SK-N-SH (cell line): ENCODE measurements around the gene CCDC195. TPM values are rescaled to one million over a fixed set of nuclear protein-coding genes. Genes with fewer than 3 reads are reported as not detected.

Experiments
- CTCF ChIA-PET: fragments of 300-600, 350-600 bp; formaldehyde crosslinking; extraction: SDS; loops from one replicate; lab custom pipeline; 2021; lab: Yijun Ruan, JAX
- POLR2A ChIA-PET: fragments of 350-600 bp; sonication (Branson Sonifier 250); formaldehyde crosslinking; extraction: SDS; loops from one replicate; lab custom pipeline; 2020; ENCODE audit warnings: antibody characterized with exemption, inconsistent platforms; lab: Yijun Ruan, JAX
- DNase-seq: peaks from one replicate; pipeline ENCODE4 v3.0.0; 2012
- H2AFZ ChIP-seq: fragments of 200-600 bp; sonication (generic); 2 replicates; pipeline ENCODE4 v1.8.1; 2016; ENCODE audit warnings: antibody characterized with exemption, mild to moderate bottlenecking, low read depth
- H3F3A ChIP-seq: fragments of 200-600 bp; sonication (generic); replicated peaks from 2 replicates; pipeline ENCODE3; 2016; ENCODE audit warnings: antibody characterized with exemption, mild to moderate bottlenecking; ENCODE audit not compliant: insufficient read depth
- H3K27ac ChIP-seq, 2 experiments: fragments of 200-500 bp in 1 of 2; fragments of 200-600 bp in 1 of 2; sonication (Bioruptor generic) in 1 of 2; sonication (generic), shearing (Covaris generic) in 1 of 2; 2 replicates each; pipeline versions ENCODE4 v1.5.1 to v1.6.1; 2014 to 2016; ENCODE audit warnings: low read depth in 2 of 2, inconsistent platforms in 1 of 2, low read length in 1 of 2, mild to moderate bottlenecking in 1 of 2, mixed read lengths in 1 of 2
- H3K27me3 ChIP-seq: fragments of 200-600 bp; sonication (generic), shearing (Covaris generic); 2 replicates; pipeline ENCODE4 v1.6.1; 2016; ENCODE audit warnings: mixed run types; ENCODE audit not compliant: insufficient read depth
- H3K36me3 ChIP-seq, 2 experiments: fragments of 200-500 bp in 1 of 2; fragments of 200-600 bp in 1 of 2; sonication (Bioruptor generic) in 1 of 2; sonication (generic) in 1 of 2; replicated peaks in 1 of 2; 2 replicates each; pipeline versions ENCODE3 to v1.5.1; 2014 to 2016; ENCODE audit warnings: low read length in 1 of 2, mild to moderate bottlenecking in 1 of 2; ENCODE audit not compliant: insufficient read depth in 2 of 2, control insufficient read depth in 1 of 2
- H3K4me1 ChIP-seq, 2 experiments: fragments of 200-500 bp in 1 of 2; fragments of 200-600 bp in 1 of 2; sonication (Bioruptor generic) in 1 of 2; sonication (generic), shearing (Covaris generic) in 1 of 2; 2 replicates each; pipeline versions ENCODE4 v1.5.1 to v1.6.1; 2014 to 2016; ENCODE audit warnings: low read depth in 1 of 2, low read length in 1 of 2, mixed run types in 1 of 2; ENCODE audit not compliant: insufficient read depth in 2 of 2, control insufficient read depth in 1 of 2
- H3K4me2 ChIP-seq: fragments of 200-600 bp; sonication (generic), shearing (Covaris generic); 2 replicates; pipeline ENCODE4 v1.6.1; 2017; ENCODE audit warnings: mixed run types
- H3K4me3 ChIP-seq, 2 experiments: fragments of 200-500 bp in 1 of 2; fragments of 200-600 bp in 1 of 2; sonication (Bioruptor generic) in 1 of 2; sonication (generic), shearing (Covaris generic) in 1 of 2; 2 replicates each; pipeline versions ENCODE4 v1.5.1 to v1.8.1; 2014 to 2016; ENCODE audit warnings: low read depth in 2 of 2, inconsistent platforms in 1 of 2, low read length in 1 of 2, mild to moderate bottlenecking in 1 of 2, mixed read lengths in 1 of 2, moderate library complexity in 1 of 2
- H3K79me2 ChIP-seq: fragments of 200-600 bp; sonication (generic); 2 replicates; pipeline ENCODE4 v1.8.1; 2017; ENCODE audit warnings: mild to moderate bottlenecking; ENCODE audit not compliant: insufficient read depth
- H3K9ac ChIP-seq: fragments of 200-600 bp; sonication (generic); 2 replicates; pipeline ENCODE4 v1.6.1; 2017; ENCODE audit warnings: mixed run types
- H3K9me2 ChIP-seq: fragments of 200-600 bp; sonication (generic); 2 replicates; pipeline ENCODE4 v1.6.1; 2017; ENCODE audit warnings: mixed run types
- H3K9me3 ChIP-seq: fragments of 200-600 bp; sonication (generic); 2 replicates; pipeline ENCODE4 v1.6.1; 2017; ENCODE audit warnings: mixed run types, mild to moderate bottlenecking, moderate library complexity
- H4K20me1 ChIP-seq: fragments of 200-600 bp; sonication (generic); 2 replicates; pipeline ENCODE4 v1.6.1; 2017; ENCODE audit warnings: mild to moderate bottlenecking, mixed run types; ENCODE audit not compliant: insufficient read depth
- CHD2 ChIP-seq: fragments of 150-350 bp; IDR thresholded peaks from 2 replicates; pipeline ENCODE4 v1.6.1; 2018; ENCODE audit warnings: low read length; ENCODE audit not compliant: partially characterized antibody
- EP300 ChIP-seq, 2 experiments: IDR thresholded peaks; 2 replicates each; pipeline versions ENCODE4 v1.4.0 to v1.6.1; 2012; ENCODE audit warnings: borderline replicate concordance in 1 of 2, low read depth in 1 of 2, low read length in 1 of 2
- EZH2phosphoT487 ChIP-seq: fragments of 200-600 bp; sonication (generic); IDR thresholded peaks from 2 replicates; pipeline ENCODE4 v1.6.1; 2017; ENCODE audit warnings: low read depth, mixed run types, mild to moderate bottlenecking, antibody characterized with exemption, moderate library complexity, borderline replicate concordance
- FOXJ3 ChIP-seq: sonication (generic); formaldehyde crosslinking; IDR thresholded peaks from 2 replicates; pipeline ENCODE4 v1.5.1; 2020; ENCODE audit warnings: mild to moderate bottlenecking, missing genetic modification reagents
- FOXM1 ChIP-seq: IDR thresholded peaks from 2 replicates; pipeline ENCODE4 v1.4.0; 2012; ENCODE audit warnings: low read depth, mild to moderate bottlenecking
- GABPA ChIP-seq: IDR thresholded peaks from 2 replicates; pipeline ENCODE4 v1.4.0; 2012; ENCODE audit warnings: low read depth, mild to moderate bottlenecking
- GATA2 ChIP-seq: sonication (generic); formaldehyde crosslinking; IDR thresholded peaks from 2 replicates; pipeline ENCODE4 v1.5.0; 2020; ENCODE audit warnings: mild to moderate bottlenecking, missing genetic modification reagents
- JUND ChIP-seq: IDR thresholded peaks from 2 replicates; pipeline ENCODE4 v1.4.0; 2012
- MXI1 ChIP-seq: IDR thresholded peaks from 2 replicates; pipeline ENCODE4 v1.6.1; 2012; ENCODE audit warnings: mild to moderate bottlenecking, low read depth, low read length, improper control_type of control experiment
- NRF1 ChIP-seq: IDR thresholded peaks from 2 replicates; pipeline ENCODE4 v1.6.1; 2012; ENCODE audit warnings: low read depth, mild to moderate bottlenecking, low read length
- POLR2AphosphoS5 ChIP-seq: IDR thresholded peaks from 2 replicates; pipeline ENCODE4 v1.6.1; 2012; ENCODE audit warnings: low read depth, low read length
- RCOR1 ChIP-seq: fragments of 150-350 bp; IDR thresholded peaks from 2 replicates; pipeline ENCODE4 v1.6.1; 2017; ENCODE audit warnings: antibody characterized with exemption, low read length
- RFX5 ChIP-seq: IDR thresholded peaks from 2 replicates; pipeline ENCODE4 v1.6.1; 2012; ENCODE audit warnings: mild to moderate bottlenecking, improper control_type of control experiment, low read length
- WGBS: methylation state at CpG from one replicate; pipeline ENCODE4 v1.1.6; 2017; ENCODE audit warnings: low lambda C conversion rate; 5-methylcytosine and 5-hydroxymethylcytosine counted together
- polyA plus RNA-seq, 3 experiments: library from polyadenylated mRNA; depleted of rRNA; stranded (reverse); fragments of >200 nt; gene quantifications; 2 replicates each; pipeline ENCODE4 v1.2.3, GENCODE V29; 2012
- TF ChIP-seq, protein P1 (sequence below): IDR thresholded peaks from 2 replicates; pipeline ENCODE4 v1.4.0; 2012; ENCODE audit warnings: low read depth, borderline replicate concordance
- TF ChIP-seq, protein P2 (sequence below): IDR thresholded peaks from 2 replicates; pipeline ENCODE4; 2012
- TF ChIP-seq, protein P3 (sequence below): IDR thresholded peaks from 2 replicates; pipeline ENCODE4 v1.4.0; 2012; ENCODE audit warnings: low read depth
- TF ChIP-seq, protein P4 (sequence below): fragments of 150-350 bp; IDR thresholded peaks from 2 replicates; pipeline ENCODE4 v1.6.1; 2017; ENCODE audit warnings: antibody characterized with exemption, low read length, low read depth, borderline replicate concordance
- TF ChIP-seq, protein P5 (sequence below): IDR thresholded peaks from 2 replicates; pipeline ENCODE4 v1.4.0; 2012; ENCODE audit warnings: low read depth, borderline replicate concordance

The CCDC195 gene
- polyA plus RNA-seq, 1 of the 3 experiments (the other 2 are of a cell fraction) = not detected

DNA sequence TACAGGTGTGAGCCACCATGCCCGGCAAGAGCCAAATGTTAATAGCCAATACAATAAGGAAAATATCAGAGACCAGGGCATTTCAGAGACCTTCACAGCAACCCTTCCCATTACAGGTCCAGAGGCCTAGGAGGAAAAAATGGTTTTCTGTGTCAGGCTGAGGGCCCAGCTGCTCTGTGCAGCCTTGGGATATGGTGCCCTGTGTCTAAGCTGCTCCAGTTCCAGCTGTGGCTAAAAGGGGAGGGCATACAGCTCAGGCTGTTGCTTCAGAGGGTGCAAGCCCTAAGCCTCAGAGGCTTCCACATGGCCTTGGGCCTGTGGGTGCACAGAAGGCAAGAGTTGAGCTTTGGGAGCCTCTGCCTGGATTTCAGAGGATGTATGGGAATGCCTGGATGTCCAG lies 20.1 kb upstream of the CCDC195 start (continued):
- TF ChIP-seq GATA2 = no peak
- TF ChIP-seq EP300 (IDR thresholded peaks at IDR 0.05; ENCODE audit: borderline replicate concordance in 1 of 2, low read depth in 1 of 2, low read length in 1 of 2) = no peak
- TF ChIP-seq, protein P1, sequence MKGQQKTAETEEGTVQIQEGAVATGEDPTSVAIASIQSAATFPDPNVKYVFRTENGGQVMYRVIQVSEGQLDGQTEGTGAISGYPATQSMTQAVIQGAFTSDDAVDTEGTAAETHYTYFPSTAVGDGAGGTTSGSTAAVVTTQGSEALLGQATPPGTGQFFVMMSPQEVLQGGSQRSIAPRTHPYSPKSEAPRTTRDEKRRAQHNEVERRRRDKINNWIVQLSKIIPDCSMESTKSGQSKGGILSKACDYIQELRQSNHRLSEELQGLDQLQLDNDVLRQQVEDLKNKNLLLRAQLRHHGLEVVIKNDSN = no peak
- TF ChIP-seq, all 33 proteins: peak for 0

DNA sequence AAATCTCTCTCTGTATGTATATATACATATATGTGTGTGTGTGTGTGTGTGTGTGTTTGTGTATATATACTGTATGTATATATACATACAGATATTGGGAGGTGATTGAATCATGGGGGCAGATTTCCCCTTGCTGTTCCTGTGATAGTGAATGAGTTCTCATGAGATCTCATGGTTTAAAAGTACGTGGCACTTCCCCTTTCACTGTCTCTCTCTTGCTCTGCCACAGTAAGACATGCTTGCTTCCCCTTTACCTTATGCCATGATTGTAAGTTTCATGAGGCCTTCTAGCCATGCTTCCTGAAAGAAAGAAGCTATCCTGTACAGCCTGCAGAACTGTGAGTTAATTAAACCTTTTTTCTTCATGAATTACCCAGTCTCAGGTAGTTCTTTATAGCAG lies 18.8 kb upstream of the CCDC195 start:
- DNase-seq = no peak
- no peak overlapping the region for H3K27ac ChIP-seq
- POLR2A ChIA-PET = no interaction called here
- no peaks in the 10 kb centered on the region for H3K27me3 ChIP-seq
- H4K20me1 ChIP-seq = no peaks in the 10 kb centered on the region
- H3K4me3 ChIP-seq = no peak overlapping the region
- 17% methylated on average over 1 of the region's 1 CpG for WGBS
- H3K9me3 ChIP-seq = no peaks in the 10 kb centered on the region
- H3K4me1 ChIP-seq = no peaks in the 10 kb centered on the region
- H2AFZ ChIP-seq = no peak overlapping the region
- no peak overlapping the region for H3K9ac ChIP-seq
- CTCF ChIA-PET = no interaction called here
- H3K4me2 ChIP-seq = no peak overlapping the region
- no peaks in the 10 kb centered on the region for H3K79me2 ChIP-seq
- no peaks in the 10 kb centered on the region for H3F3A ChIP-seq
- TF ChIP-seq RCOR1 = no peak
- no peak for TF ChIP-seq GATA2
- no peaks in the 10 kb centered on the region for H3K36me3 ChIP-seq
- no peaks in the 10 kb centered on the region for H3K9me2 ChIP-seq

DNA sequence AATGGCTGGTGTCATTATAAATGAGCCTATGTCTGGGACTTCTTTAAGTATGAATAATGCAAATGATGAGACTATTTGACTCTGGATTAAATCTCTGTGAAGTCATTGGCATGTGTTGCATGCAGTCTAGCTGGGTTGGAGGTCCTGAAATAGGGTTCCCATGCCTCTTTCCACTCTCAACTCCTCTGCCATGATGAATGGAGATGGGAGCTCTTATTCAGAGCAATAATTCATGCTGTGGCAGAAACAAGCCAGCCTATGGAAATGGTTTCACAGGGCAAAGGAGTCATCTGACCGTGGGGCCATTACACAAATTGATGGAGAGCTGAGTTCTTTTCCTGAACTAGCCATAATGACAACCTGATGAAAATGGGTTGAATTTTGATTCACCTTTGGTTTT lies 15.5 kb upstream of the CCDC195 start:
- Histone ChIP-seq H3K9me2 (no peaks in the 10 kb centered on the region), H3K36me3 (no peaks in the 10 kb centered on the region), H3K4me1 (no peaks in the 10 kb centered on the region), H3K9ac (no peak overlapping the region), H3F3A (no peaks in the 10 kb centered on the region), H2AFZ (no peak overlapping the region), H3K4me3 (no peak overlapping the region), H3K4me2 (no peak overlapping the region), H3K27ac (no peak overlapping the region), H3K9me3 (no peaks in the 10 kb centered on the region), H3K27me3 (no peaks in the 10 kb centered on the region), H3K79me2 (no peaks in the 10 kb centered on the region), H4K20me1 (no peaks in the 10 kb centered on the region)
- 35% methylated on average over 1 of the region's 1 CpG for WGBS
- no peak for DNase-seq
- POLR2A ChIA-PET = no interaction called here
- CTCF ChIA-PET = interaction anchor here (0.8 kb wide), 1 partner anchor 8 kb away, joined by 4 read pairs; no protein-coding TSS in a partner anchor
- TF ChIP-seq CHD2 (no peak), EZH2phosphoT487 (no peak), GABPA (no peak), MXI1 (no peak), FOXJ3 (CRISPR knock-in tag) (no peak), RFX5 (no peak), FOXM1 (no peak), POLR2AphosphoS5 (no peak), JUND (no peak), NRF1 (no peak)
- TF ChIP-seq, protein P2, sequence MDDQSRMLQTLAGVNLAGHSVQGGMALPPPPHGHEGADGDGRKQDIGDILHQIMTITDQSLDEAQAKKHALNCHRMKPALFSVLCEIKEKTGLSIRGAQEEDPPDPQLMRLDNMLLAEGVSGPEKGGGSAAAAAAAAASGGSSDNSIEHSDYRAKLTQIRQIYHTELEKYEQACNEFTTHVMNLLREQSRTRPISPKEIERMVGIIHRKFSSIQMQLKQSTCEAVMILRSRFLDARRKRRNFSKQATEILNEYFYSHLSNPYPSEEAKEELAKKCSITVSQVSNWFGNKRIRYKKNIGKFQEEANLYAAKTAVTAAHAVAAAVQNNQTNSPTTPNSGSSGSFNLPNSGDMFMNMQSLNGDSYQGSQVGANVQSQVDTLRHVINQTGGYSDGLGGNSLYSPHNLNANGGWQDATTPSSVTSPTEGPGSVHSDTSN = no peak
- TF ChIP-seq, protein P3, sequence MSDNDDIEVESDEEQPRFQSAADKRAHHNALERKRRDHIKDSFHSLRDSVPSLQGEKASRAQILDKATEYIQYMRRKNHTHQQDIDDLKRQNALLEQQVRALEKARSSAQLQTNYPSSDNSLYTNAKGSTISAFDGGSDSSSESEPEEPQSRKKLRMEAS = no peak
- TF ChIP-seq, protein P4, sequence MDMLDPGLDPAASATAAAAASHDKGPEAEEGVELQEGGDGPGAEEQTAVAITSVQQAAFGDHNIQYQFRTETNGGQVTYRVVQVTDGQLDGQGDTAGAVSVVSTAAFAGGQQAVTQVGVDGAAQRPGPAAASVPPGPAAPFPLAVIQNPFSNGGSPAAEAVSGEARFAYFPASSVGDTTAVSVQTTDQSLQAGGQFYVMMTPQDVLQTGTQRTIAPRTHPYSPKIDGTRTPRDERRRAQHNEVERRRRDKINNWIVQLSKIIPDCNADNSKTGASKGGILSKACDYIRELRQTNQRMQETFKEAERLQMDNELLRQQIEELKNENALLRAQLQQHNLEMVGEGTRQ = no peak
- TF ChIP-seq, protein P5, sequence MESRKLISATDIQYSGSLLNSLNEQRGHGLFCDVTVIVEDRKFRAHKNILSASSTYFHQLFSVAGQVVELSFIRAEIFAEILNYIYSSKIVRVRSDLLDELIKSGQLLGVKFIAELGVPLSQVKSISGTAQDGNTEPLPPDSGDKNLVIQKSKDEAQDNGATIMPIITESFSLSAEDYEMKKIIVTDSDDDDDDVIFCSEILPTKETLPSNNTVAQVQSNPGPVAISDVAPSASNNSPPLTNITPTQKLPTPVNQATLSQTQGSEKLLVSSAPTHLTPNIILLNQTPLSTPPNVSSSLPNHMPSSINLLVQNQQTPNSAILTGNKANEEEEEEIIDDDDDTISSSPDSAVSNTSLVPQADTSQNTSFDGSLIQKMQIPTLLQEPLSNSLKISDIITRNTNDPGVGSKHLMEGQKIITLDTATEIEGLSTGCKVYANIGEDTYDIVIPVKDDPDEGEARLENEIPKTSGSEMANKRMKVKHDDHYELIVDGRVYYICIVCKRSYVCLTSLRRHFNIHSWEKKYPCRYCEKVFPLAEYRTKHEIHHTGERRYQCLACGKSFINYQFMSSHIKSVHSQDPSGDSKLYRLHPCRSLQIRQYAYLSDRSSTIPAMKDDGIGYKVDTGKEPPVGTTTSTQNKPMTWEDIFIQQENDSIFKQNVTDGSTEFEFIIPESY = no peak
